22Rv1 (cell line): ENCODE data around the gene OR2T11.

Experiments
- ZFX ChIP-seq: fragments of 450-650 bp; IDR thresholded peaks from 2 replicates; pipeline ENCODE4 v1.6.1; 2017; ENCODE audit warnings: antibody characterized with exemption, borderline replicate concordance
- TF ChIP-seq, protein P1 (sequence below): fragments of 450-650 bp; IDR thresholded peaks from 2 replicates; pipeline ENCODE4 v1.5.1; 2017; ENCODE audit warnings: mild to moderate bottlenecking

DNA sequence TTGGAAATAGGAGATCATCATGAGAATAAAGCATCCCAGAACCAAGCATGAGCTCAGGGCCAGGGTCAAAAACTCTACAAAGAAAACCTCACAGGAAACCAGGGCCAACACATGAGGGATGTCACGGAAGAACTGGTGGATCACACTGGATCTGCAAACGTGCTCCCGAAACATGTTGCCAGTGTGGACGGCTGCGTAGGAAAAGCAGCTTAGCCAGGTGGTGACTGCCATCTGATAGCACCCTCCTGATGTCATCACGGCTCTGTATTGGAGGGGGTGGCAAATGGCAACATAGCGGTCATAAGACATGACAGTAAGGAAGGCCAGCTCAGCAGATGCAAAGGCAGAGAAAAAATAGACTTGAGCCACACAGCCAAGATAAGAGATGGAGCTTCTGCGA is 46.8 kb upstream of the OR2T11 start:
- TF ChIP-seq, protein P1, sequence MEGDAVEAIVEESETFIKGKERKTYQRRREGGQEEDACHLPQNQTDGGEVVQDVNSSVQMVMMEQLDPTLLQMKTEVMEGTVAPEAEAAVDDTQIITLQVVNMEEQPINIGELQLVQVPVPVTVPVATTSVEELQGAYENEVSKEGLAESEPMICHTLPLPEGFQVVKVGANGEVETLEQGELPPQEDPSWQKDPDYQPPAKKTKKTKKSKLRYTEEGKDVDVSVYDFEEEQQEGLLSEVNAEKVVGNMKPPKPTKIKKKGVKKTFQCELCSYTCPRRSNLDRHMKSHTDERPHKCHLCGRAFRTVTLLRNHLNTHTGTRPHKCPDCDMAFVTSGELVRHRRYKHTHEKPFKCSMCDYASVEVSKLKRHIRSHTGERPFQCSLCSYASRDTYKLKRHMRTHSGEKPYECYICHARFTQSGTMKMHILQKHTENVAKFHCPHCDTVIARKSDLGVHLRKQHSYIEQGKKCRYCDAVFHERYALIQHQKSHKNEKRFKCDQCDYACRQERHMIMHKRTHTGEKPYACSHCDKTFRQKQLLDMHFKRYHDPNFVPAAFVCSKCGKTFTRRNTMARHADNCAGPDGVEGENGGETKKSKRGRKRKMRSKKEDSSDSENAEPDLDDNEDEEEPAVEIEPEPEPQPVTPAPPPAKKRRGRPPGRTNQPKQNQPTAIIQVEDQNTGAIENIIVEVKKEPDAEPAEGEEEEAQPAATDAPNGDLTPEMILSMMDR: no peak
- TF ChIP-seq ZFX: no peak
